NB4 (cell line): ENCODE results near the gene RAB11FIP3.

Experiments used
- CTCF ChIP-seq: IDR thresholded peaks from one replicate; pipeline ENCODE4 v1.5.1; 2012; ENCODE audit warnings: low read depth, low read length
- POLR2A ChIP-seq: IDR thresholded peaks from 2 replicates; pipeline ENCODE4 v1.6.1; 2011; ENCODE audit warnings: mild to moderate bottlenecking; ENCODE audit not compliant: insufficient read length; ENCODE audit errors: extremely low read depth

- TF ChIP-seq CTCF (no peak), POLR2A (no peak)
Measured at GRCh38 chr16:398561-399339, 26.7 kb upstream of the RAB11FIP3 start.
